GM18517 (cell line): ENCODE results near the gene MRI1.
"Not testable (repeated sequence)": the region's sequence is repeated elsewhere in the genome, so short reads cannot be mapped to it uniquely, and the experiment has no call there.

Source experiments
- ATAC-seq: cut with Tn5 transposase; IDR thresholded peaks from one replicate; pipeline ENCODE4 v1.9.1; 2021; ENCODE audit warnings: mild to moderate bottlenecking, moderate library complexity; ENCODE audit not compliant: unreplicated experiment

MRI1 gene

GRCh38 chr19:13788991-13789390 lies 24.7 kb downstream of the MRI1 start:
- no peak for ATAC-seq

GRCh38 chr19:13790354-13790753 lies 26.0 kb downstream of the MRI1 start:
- no peak for ATAC-seq

GRCh38 chr19:13793317-13793716 lies 29.0 kb downstream of the MRI1 start:
- ATAC-seq = not testable (repeated sequence)

GRCh38 chr19:13794398-13794756 lies 30.1 kb downstream of the MRI1 start:
- no peak for ATAC-seq

GRCh38 chr19:13794757-13795589 lies 30.7 kb downstream of the MRI1 start, which contains the start of gene ZSWIM4:
Gene ZSWIM4, plus strand, starts transcription at chr19:13795443. Its CDS starts 206 bp downstream, at chr19:13795649.
- ATAC-seq = peak; percentile 93

- peak; percentile 26 for ATAC-seq
Observed at GRCh38 chr19:13795595-13796300, 31.4 kb downstream of the MRI1 start.

GRCh38 chr19:13796301-13797057 lies 32.2 kb downstream of the MRI1 start:
- no peak for ATAC-seq

GRCh38 chr19:13797058-13797440 lies 32.7 kb downstream of the MRI1 start:
- no peak for ATAC-seq

GRCh38 chr19:13797870-13798269 lies 33.5 kb downstream of the MRI1 start:
- no peak for ATAC-seq

- ATAC-seq = no peak
Observed at GRCh38 chr19:13799669-13800068, 35.3 kb downstream of the MRI1 start.

- ATAC-seq = no peak
Observed at GRCh38 chr19:13803038-13803437, 38.7 kb downstream of the MRI1 start.

GRCh38 chr19:13804830-13805683 lies 40.7 kb downstream of the MRI1 start:
- no peak for ATAC-seq

GRCh38 chr19:13806728-13807127 lies 42.4 kb downstream of the MRI1 start:
- ATAC-seq = no peak

- no peak for ATAC-seq
Observed at GRCh38 chr19:13807421-13808021, 43.2 kb downstream of the MRI1 start.

- ATAC-seq = no peak
Observed at GRCh38 chr19:13808856-13809255, 44.5 kb downstream of the MRI1 start.

GRCh38 chr19:13812544-13812943 lies 48.2 kb downstream of the MRI1 start:
- no peak for ATAC-seq

GRCh38 chr19:13813147-13813546 lies 48.8 kb downstream of the MRI1 start:
- ATAC-seq = no peak

- no peak for ATAC-seq
Observed at GRCh38 chr19:13814550-13814949, 50.2 kb downstream of the MRI1 start.

- peak; percentile 25 for ATAC-seq
Observed at GRCh38 chr19:13817018-13817614, 52.8 kb downstream of the MRI1 start.
